A549 (cell line): Measurements from ENCODE around the gene TMEM151A.

Experiments used
- BHLHE40 ChIP-seq: IDR thresholded peaks from 2 replicates; pipeline ENCODE4 v1.6.1; 2012; ENCODE audit warnings: low read depth, low read length, inconsistent platforms
- CBX2 ChIP-seq: fragments of 200-600 bp; sonication (generic); IDR thresholded peaks from 2 replicates; pipeline ENCODE4 v1.6.1; 2016; ENCODE audit warnings: low read depth, mild to moderate bottlenecking, borderline replicate concordance
- CHD4 ChIP-seq: fragments of 200-600 bp; sonication (generic); IDR thresholded peaks from 2 replicates; pipeline ENCODE4 v1.6.1; 2016; ENCODE audit warnings: antibody characterized with exemption, mild to moderate bottlenecking, borderline replicate concordance
- CTCF ChIP-seq: fragments of >200 bp; sonication (Bioruptor Twin); formaldehyde crosslinking; IDR thresholded peaks from 3 replicates; pipeline ENCODE4 v1.5.1; 2016
- ESRRA ChIP-seq: fragments of 150-350 bp; IDR thresholded peaks from 2 replicates; pipeline ENCODE4 v1.6.1; 2014; ENCODE audit warnings: mild to moderate bottlenecking, low read length, borderline replicate concordance
- MAFK ChIP-seq: fragments of 450-650 bp; IDR thresholded peaks from 2 replicates; pipeline ENCODE4 v1.6.1; 2014; ENCODE audit not compliant: partially characterized antibody
- MAZ ChIP-seq: fragments of 150-350 bp; IDR thresholded peaks from 2 replicates; pipeline ENCODE4 v1.6.1; 2014; ENCODE audit warnings: antibody characterized with exemption, low read depth, low read length, borderline replicate concordance
- MYC ChIP-seq: IDR thresholded peaks from 2 replicates; pipeline ENCODE4 v1.6.1; 2012; ENCODE audit warnings: mild to moderate bottlenecking, inconsistent platforms, low read length, improper control_type of control experiment, borderline replicate concordance
- POLR2A ChIP-seq: IDR thresholded peaks from 2 replicates; pipeline ENCODE4 v1.6.1; 2012; ENCODE audit warnings: mild to moderate bottlenecking, low read length
- RFX5 ChIP-seq: fragments of 450-650 bp; IDR thresholded peaks from 2 replicates; pipeline ENCODE4 v1.7.1; 2014; ENCODE audit warnings: antibody characterized with exemption, mild to moderate bottlenecking, moderate library complexity
- RNF2 ChIP-seq: fragments of 200-600 bp; sonication (generic); IDR thresholded peaks from 2 replicates; pipeline ENCODE4 v1.6.1; 2016; ENCODE audit warnings: low read depth, mild to moderate bottlenecking, antibody characterized with exemption, moderate library complexity, borderline replicate concordance
- TF ChIP-seq, protein P1 (sequence below): IDR thresholded peaks from 2 replicates; pipeline ENCODE4 v1.6.1; 2012

GRCh38 chr11:66334605-66335442 is 43.1 kb downstream of the TMEM151A start:
- no peak for TF ChIP-seq MAFK
- no peak for TF ChIP-seq RNF2
- TF ChIP-seq CTCF, result no peak
- no peak for TF ChIP-seq MYC
- no peak for TF ChIP-seq MAZ
- no peak for TF ChIP-seq POLR2A
- TF ChIP-seq, protein P1, sequence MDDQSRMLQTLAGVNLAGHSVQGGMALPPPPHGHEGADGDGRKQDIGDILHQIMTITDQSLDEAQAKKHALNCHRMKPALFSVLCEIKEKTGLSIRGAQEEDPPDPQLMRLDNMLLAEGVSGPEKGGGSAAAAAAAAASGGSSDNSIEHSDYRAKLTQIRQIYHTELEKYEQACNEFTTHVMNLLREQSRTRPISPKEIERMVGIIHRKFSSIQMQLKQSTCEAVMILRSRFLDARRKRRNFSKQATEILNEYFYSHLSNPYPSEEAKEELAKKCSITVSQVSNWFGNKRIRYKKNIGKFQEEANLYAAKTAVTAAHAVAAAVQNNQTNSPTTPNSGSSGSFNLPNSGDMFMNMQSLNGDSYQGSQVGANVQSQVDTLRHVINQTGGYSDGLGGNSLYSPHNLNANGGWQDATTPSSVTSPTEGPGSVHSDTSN, result no peak
- no peak for TF ChIP-seq CBX2
- TF ChIP-seq RFX5, result no peak
- TF ChIP-seq CHD4, result no peak
- TF ChIP-seq ESRRA, result no peak
- TF ChIP-seq BHLHE40, result no peak
